Activated CD4-positive, alpha-beta T cell treated with anti-CD3 and anti-CD28 coated beads, Interleukin-2, amount 50 U/mL, for 4 hours (primary cell): ENCODE results near the gene RAB44.

ENCODE experiments used
- DNase-seq, 2 experiments: peaks; one replicate each; pipeline ENCODE4 v3.0.0-alpha.2; 2020

RAB44 gene

DNA sequence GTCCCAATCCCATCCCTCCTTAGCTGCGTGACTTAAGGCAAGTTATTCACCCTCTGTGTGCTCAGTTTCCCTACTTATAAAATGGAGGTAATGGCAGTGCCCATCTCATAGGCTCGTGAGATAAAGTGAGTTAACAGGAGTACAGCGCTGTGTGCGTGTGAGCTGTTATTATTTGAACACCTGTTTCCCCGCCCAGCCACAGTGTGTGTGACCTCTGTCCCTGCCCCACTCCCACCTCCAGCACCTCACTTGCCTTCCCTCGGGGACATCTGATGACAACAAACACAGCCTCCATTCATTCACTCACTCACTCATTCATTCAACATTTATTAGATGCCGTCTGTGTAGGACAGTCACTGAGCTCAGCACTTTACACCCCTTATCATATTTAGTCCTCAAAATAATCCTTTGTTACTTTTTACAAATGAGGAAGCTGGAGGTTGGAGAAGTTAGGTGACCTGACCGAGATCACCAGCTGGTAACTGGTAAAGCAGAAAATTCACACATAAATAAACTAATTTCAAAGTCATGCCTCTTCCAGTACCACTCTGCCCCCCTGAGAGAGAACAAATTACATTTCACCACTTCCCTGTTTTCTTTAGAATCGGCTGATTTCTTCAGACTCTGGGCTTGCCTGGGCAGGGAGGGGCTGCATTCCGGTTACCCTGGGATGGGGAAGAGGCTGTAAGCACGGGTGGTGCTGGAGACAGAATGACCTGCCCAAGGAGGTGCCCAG is 83.0 kb downstream of the RAB44 start:
- no peak for DNase-seq

DNA sequence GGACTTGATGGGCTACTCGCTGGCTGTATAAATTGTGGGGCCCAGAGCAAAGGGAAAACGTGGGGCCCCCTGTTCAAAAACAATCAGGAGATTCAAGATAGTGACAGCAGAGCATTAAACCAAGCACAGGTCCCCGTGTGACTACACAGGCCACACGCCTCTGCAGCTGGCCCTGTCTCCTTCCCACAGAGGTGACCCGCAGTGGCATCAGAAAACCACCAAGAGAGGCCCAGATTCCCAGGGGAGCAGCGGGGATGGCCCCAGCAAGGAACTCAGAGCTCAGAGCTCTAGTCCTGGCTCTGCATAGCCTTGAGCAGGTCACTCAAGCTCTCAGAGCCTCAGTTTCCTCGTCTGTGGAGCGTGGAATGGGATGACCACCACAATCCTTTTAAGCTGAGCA is 84.0 kb downstream of the RAB44 start:
- DNase-seq: no peak
